ENCODE data around the gene PRR20B.
"Not testable (repeated sequence)": the region's sequence is repeated elsewhere in the genome, so short reads cannot be mapped to it uniquely, and the experiment has no call there.

PRR20B gene

DNA sequence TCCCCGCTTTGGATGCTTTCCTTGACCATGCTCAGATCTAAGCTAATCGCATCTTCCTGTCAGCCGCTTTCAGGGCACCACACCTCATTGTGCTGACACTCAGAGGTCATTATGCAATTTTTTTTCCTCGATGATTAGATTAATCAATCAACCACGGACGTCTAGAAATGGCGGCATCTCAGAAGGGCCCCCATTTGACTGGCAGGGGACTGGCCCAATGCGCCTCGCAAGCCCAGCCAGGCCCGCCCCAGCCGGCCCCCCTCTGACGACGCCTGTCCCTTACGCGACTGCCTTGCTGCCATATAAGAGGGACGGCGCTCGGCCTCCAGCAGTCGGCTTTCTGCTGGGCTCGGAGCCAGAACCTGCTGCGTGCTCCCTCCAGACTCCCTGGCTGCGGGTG is at the start of gene PRR20B:
Gene PRR20B, plus strand, starts transcription at position 301 of the 400 bp plus-strand sequence. CDS start 387 bp downstream, outside the sequence.
- not testable (repeated sequence) for DNase-seq (ENCODE audit: low spot score)

DNA sequence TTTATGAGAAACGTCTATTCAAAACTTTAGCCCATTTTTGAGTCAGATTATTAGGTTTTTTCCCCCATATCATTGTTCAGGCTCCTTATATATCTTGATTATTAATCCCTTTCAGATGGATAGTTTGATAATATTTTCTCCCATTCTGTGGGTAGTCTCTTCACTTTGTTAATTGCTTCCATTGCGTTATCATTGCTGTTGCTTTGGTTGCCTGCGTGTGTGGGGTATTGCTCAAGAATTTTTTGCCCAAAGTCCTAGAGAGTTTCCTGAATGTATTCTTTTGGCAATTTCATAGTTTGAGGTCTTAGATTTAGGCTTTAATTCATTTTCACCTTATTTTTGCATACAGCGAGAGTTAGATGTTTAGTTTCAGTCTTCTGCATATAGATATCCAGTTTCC is 32.3 kb upstream of the PRR20B start:
- DNase-seq (ENCODE audit: low spot score) = no peak

GRCh38 chr13:57123681-57124080 is 23.6 kb upstream of the PRR20B start:
- no peak for DNase-seq (ENCODE audit: low spot score)

DNA sequence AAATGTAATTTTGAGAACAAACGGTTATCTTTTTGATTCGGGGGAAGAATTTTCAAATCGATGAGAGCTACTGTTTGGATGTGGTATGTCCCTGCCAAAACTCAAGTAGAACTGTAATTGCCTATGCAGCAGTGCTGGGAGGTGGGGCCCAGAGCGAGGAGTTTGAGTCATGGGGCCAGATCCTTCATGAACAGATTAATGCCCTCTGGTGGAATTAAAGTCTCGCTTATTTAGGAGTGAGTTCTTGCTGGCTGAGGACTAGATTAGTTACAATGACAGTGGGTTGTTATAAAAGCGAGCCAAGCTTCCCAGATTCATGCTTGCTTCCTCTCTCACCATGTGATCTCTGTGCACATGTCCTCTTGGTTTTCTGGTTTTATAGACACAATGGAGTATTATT is 18.4 kb upstream of the PRR20B start:
- DNase-seq (ENCODE audit: low spot score) = peak; percentile 5

GRCh38 chr13:57136093-57136492 is 11.2 kb upstream of the PRR20B start:
- no peak for DNase-seq (ENCODE audit: low spot score)

DNA sequence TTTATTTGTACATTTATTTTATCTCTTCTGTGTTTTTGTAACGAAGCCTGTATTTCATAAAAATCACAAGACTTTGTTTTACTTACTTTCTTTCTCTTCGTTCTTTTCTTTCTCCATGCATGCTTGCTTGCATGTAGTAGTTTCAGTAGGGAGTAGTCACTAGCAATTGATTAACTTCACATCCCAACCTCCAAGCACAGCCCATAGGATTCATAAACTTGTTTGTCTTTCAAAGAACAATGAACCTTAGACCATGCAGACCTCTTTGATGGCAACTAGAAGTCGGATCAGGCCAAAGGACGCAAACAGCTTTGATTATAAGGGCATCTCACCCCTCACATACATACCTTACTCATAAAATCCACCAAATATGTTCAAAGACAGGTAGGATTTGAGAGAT is 9.7 kb upstream of the PRR20B start:
- DNase-seq (ENCODE audit: low spot score) = no peak

DNA sequence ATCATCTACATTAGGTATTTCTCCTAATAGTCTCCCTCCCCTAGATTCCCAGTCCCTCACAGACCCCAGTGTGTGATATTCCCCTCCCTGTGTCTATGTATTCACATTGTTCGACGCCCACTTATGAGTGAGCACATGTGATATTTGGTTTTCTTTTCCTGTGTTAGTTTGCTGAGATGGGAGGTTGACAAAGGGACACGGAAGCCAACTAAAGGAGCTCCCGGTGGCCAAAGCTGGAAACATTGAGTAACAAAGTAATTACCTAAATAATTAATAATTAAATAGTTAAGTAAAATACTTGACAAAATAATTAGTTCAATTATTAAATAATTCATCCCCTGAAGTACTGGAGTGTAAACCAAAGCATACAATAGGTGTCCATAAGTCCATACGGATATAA is 8.3 kb upstream of the PRR20B start:
- no peak for DNase-seq (ENCODE audit: low spot score)

DNA sequence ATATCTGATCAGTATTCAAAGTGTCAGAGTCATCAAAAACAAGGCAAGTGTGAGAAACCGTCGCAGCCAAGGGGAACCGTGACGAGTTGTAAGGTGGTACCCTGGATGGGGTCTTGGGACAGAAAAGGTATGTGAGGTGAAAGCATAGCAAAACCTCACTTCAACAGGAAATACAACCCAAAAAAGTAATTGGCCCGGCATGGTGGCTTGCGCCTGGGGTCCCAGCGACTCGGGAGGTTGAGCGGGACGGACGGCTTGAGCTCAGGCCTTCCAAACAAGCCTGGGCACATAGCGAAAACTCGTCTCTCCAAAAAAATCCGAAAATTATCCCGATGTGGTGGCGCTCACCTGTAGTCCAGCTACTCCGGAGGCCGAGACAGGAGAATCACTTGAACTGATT is 7.5 kb upstream of the PRR20B start:
- DNase-seq (ENCODE audit: low spot score) = not testable (repeated sequence)

DNA sequence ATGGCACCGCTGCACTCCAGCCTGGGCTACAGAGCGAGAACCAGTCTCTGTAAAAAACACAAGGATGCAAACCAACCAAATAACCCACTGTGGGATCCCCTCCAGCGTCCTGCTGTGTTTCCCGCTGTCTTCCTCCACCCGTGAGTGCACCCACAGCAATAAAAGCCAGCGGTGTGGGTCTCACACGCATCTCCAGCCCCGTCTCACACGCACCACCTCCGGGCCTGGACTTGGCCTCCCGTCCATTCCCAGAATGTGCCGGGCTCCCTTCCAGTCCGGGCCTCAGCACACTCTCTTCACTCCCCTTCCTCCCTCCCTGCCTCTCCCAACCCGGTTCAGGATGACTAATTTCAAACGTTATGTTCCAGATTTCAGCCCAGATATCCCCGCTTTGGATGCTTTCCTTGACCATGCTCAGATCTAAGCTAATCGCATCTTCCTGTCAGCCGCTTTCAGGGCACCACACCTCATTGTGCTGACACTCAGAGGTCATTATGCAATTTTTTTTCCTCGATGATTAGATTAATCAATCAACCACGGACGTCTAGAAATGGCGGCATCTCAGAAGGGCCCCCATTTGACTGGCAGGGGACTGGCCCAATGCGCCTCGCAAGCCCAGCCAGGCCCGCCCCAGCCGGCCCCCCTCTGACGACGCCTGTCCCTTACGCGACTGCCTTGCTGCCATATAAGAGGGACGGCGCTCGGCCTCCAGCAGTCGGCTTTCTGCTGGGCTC is 6.9 kb upstream of the PRR20B start, which contains the start of gene PRR20A:
Gene PRR20A, plus strand, starts transcription at position 684 of the 734 bp plus-strand sequence. CDS start 387 bp downstream, outside the sequence.
- DNase-seq (ENCODE audit: low spot score) = not testable (repeated sequence)

DNA sequence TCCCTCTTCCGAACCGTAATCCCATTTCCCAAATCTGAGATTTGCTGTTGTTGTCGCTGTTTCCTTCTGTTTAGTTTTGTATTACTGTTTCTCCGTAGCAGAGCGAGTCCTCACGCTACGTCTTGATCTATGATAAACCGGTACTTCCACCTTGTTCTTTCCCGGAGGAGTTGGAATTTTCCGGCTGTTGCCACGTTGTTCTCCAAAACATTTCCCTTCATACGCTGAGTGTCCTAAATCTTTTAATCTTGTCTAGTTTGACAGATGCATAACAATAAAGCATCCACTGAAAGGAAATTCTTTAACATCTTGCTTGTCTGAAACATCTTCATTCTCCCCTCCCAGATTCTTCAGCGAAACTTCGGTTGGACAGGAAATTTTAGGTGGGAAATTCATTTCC is 818 bp downstream of the PRR20B start:
- DNase-seq (ENCODE audit: low spot score) = not testable (repeated sequence)

DNA sequence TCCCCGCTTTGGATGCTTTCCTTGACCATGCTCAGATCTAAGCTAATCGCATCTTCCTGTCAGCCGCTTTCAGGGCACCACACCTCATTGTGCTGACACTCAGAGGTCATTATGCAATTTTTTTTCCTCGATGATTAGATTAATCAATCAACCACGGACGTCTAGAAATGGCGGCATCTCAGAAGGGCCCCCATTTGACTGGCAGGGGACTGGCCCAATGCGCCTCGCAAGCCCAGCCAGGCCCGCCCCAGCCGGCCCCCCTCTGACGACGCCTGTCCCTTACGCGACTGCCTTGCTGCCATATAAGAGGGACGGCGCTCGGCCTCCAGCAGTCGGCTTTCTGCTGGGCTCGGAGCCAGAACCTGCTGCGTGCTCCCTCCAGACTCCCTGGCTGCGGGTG is 6.5 kb downstream of the PRR20B start, which contains the start of gene PRR20C:
Gene PRR20C, plus strand, starts transcription at position 301 of the 400 bp plus-strand sequence. CDS start 387 bp downstream, outside the sequence.
- DNase-seq (ENCODE audit: low spot score) = not testable (repeated sequence)

GRCh38 chr13:57160332-57160731 is 13.0 kb downstream of the PRR20B start, which contains the start of gene PRR20D:
TSS of gene PRR20D (plus strand) at chr13:57160632. CDS start at chr13:57161019, 387 bp downstream.
- not testable (repeated sequence) for DNase-seq (ENCODE audit: low spot score)

GRCh38 chr13:57166897-57167296 is 19.6 kb downstream of the PRR20B start, which contains the start of gene PRR20E:
TSS of gene PRR20E (plus strand) at chr13:57167197. CDS start at chr13:57167584, 387 bp downstream.
- not testable (repeated sequence) for DNase-seq (ENCODE audit: low spot score)

- no peak for DNase-seq (ENCODE audit: low spot score)
These were observed 44.4 kb downstream of the PRR20B start for GRCh38 chr13:57191667-57192066.
